GM12801 (cell line): Measurements from ENCODE around the gene NUP37.

Experiments
- TF ChIP-seq, protein P1 (sequence below): IDR thresholded peaks from one replicate; pipeline ENCODE4 v1.5.1; 2011; ENCODE audit warnings: control low read depth; ENCODE audit not compliant: insufficient read length; ENCODE audit errors: extremely low read depth

The NUP37 gene

GRCh38 chr12:102119674-102120563 is at the start of gene NUP37, which contains the start of gene PARPBP:
Gene NUP37 (minus strand): TSS chr12:102120114. CDS start chr12:102118518, 1,596 bp downstream.
Gene PARPBP (plus strand): TSS chr12:102120183. CDS start chr12:102123889, 3,706 bp downstream.
- TF ChIP-seq, protein P1, sequence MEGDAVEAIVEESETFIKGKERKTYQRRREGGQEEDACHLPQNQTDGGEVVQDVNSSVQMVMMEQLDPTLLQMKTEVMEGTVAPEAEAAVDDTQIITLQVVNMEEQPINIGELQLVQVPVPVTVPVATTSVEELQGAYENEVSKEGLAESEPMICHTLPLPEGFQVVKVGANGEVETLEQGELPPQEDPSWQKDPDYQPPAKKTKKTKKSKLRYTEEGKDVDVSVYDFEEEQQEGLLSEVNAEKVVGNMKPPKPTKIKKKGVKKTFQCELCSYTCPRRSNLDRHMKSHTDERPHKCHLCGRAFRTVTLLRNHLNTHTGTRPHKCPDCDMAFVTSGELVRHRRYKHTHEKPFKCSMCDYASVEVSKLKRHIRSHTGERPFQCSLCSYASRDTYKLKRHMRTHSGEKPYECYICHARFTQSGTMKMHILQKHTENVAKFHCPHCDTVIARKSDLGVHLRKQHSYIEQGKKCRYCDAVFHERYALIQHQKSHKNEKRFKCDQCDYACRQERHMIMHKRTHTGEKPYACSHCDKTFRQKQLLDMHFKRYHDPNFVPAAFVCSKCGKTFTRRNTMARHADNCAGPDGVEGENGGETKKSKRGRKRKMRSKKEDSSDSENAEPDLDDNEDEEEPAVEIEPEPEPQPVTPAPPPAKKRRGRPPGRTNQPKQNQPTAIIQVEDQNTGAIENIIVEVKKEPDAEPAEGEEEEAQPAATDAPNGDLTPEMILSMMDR, result no peak

DNA sequence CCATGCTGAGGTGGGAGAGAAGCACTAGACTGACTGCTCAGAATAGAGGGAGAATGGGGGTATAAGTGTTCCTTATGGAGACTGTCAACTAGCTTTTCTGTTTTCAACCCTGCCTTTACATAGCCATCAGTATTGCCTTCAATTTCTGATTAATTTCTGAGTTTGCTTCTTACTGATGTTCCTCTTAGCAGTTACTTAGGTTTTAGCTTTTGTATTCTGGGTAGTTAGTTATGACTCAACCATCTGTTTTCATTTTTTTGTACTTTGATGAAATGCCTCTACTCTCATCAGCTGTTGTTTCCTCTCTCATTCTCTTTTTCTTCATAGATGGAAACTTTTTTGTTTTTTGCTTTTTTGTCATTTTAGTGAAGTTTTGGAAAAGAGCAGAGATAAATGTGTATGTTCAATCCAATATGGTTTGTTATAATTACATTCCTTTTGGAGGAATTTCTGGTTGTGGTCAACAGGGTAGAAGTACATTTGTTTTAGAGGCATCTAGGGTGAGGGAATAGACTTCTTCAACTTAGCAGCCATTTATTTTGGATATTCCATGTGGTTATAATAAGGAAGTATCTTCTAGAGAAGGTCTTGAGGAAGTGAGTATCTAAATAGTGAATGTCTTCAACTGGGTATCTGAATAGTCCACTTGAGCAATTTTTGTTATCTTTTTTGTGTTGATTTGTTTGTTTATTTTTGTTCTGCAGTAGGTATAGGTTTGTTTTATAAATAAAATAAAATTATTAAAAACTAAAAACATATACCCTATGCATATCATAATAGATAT is 48.1 kb upstream of the NUP37 start:
- TF ChIP-seq, protein P1, result no peak

- TF ChIP-seq, protein P1, result no peak
These were observed 43.5 kb upstream of the NUP37 start for GRCh38 chr12:102163383-102163782.

DNA sequence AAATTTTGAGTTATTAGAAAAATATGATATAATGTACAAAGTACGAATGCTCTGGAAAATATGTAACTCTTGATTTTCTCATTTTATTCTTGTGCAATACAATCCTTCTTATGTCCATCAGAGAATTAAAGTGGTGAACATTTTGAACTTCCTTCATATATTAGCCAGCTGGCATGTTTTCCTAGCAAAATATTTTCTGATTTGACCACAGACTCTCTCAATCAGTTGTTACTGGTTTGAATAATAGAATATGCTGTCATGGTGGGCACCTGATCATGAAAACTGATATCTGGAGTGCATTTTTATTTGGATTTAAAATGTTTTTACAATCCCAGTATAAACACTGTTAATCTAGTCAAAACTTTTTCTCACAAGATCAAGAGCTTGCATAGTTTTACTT is 24.3 kb upstream of the NUP37 start:
- TF ChIP-seq, protein P1, result no peak

DNA sequence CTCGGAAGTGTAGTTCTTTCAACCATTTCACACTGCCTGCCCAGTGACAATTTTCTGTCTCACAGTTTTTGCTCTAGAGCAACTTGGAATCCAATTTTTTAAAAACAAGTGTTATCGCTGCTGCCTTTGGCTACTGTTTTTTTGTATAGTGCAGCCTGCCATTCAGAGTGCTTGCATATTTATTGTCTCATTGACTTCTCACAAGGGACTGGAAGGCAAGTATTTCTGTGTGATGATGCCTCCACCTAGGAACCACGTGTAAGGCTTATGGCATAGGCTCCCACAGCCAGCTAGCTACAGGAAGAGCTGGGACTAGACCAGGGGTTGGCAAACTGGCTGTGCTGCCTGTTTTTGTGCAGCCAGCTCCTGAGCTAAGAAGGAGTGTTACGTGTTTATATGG is 972 bp upstream of the NUP37 start:
- TF ChIP-seq, protein P1, result no peak

GRCh38 chr12:102120564-102120873 is 605 bp upstream of the NUP37 start:
- TF ChIP-seq, protein P1, result no peak

DNA sequence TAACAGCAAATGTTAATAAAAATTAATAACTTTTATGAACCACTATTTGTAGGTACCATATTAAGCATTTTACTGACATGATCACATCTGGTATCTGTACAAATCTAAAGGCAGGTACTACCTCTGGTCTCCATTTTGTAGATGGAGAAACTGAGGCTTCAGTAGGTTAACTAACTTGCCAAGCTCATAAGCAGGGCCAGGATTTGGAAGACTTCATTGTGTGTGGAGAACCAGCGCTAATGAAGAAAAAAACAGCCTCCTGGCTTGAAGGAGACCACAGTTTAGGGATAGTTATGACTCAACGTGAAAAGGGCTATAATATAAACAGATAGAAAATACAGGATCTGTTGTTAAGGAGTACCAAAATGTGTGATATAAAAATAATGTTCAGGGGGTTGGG is 1.0 kb downstream of the NUP37 start:
- TF ChIP-seq, protein P1, result no peak
